Measurements from ENCODE around the gene SPDYE2B.
"Not testable (repeated sequence)": the region's sequence is repeated elsewhere in the genome, so short reads cannot be mapped to it uniquely, and the experiment has no call there.

SPDYE2B gene

DNA sequence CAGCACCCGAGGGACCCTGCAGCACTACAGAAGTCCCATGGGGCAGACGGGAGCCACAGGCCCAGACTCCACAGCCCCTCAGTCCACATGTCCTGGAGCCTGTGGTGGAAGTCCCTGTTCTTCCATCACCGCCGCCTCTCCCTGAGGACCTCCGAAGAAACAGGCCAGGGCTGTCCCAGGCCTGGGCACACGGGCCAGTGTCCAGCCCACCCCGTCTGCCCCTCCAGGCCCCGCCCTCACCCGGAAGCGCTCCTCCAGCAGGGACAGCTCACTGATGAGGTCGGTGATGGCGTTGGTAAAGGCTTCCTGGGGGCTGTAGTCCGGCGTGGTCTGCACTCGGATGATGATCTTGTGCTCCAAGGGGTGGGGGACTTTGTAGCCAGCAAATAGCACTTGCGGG lies 16.7 kb downstream of the SPDYE2B start:
- H3K18ac ChIP-seq (ENCODE audit: low read length); H4K91ac ChIP-seq (ENCODE audit: low read depth, low read length, poor library complexity); H3K4me1 ChIP-seq (ENCODE audit: control insufficient read depth in 2 of 2, insufficient read depth in 1 of 2, low read depth in 1 of 2, low read length in 2 of 2); H3K27ac ChIP-seq (replicated peaks; ENCODE audit: low read length); H4K8ac ChIP-seq (ENCODE audit: low read depth, low read length); H3K4me2 ChIP-seq (ENCODE audit: insufficient read depth, low read length, poor library complexity, severe bottlenecking); DNase-seq (ENCODE audit: low spot score); H2BK120ac ChIP-seq (ENCODE audit: low read depth, low read length); H2AK5ac ChIP-seq (ENCODE audit: low read depth, low read length); H3K27me3 ChIP-seq (ENCODE audit: control insufficient read depth in 3 of 3, insufficient read depth in 3 of 3, low read depth in 1 of 3, low read length in 3 of 3); H3K36me3 ChIP-seq (replicated peaks in 1 of 2; ENCODE audit: control insufficient read depth in 2 of 2, insufficient read depth in 2 of 2, low read length in 2 of 2); H3K4ac ChIP-seq (ENCODE audit: low read length); H2AFZ ChIP-seq (ENCODE audit: low read length); H3K9ac ChIP-seq (ENCODE audit: low read depth, low read length, poor library complexity); H2BK5ac ChIP-seq (ENCODE audit: low read length); H3K14ac ChIP-seq (ENCODE audit: low read length); H3K4me3 ChIP-seq (ENCODE audit: low read length in 2 of 2); H2BK15ac ChIP-seq (ENCODE audit: low read length); H3K23ac ChIP-seq (ENCODE audit: low read depth, low read length, poor library complexity); H3K9me3 ChIP-seq (replicated peaks in 1 of 2; ENCODE audit: control insufficient read depth in 2 of 2, insufficient read depth in 1 of 2, low read depth in 1 of 2, low read length in 2 of 2); H3K79me1 ChIP-seq (ENCODE audit: low read depth, low read length); H2BK12ac ChIP-seq (ENCODE audit: low read length): not testable (repeated sequence)
- no CpG with 5 or more reads among the region's 16 CpGs for whole genome bisulfite sequencing, 2 donors (ENCODE audit: extremely low coverage in 2 of 2, insufficient read length in 2 of 2, insufficient replicate concordance in 1 of 2)

- H2BK15ac ChIP-seq (ENCODE audit: low read length); H2BK120ac ChIP-seq (ENCODE audit: low read depth, low read length); H3K4me2 ChIP-seq (ENCODE audit: insufficient read depth, low read length, poor library complexity, severe bottlenecking); H2AK5ac ChIP-seq (ENCODE audit: low read depth, low read length); H3K4me3 ChIP-seq (ENCODE audit: low read length in 2 of 2); H3K4me1 ChIP-seq (ENCODE audit: control insufficient read depth in 2 of 2, insufficient read depth in 1 of 2, low read depth in 1 of 2, low read length in 2 of 2); H3K23ac ChIP-seq (ENCODE audit: low read depth, low read length, poor library complexity); H2AFZ ChIP-seq (ENCODE audit: low read length); H3K9ac ChIP-seq (ENCODE audit: low read depth, low read length, poor library complexity); H2BK5ac ChIP-seq (ENCODE audit: low read length); H3K14ac ChIP-seq (ENCODE audit: low read length); H3K4ac ChIP-seq (ENCODE audit: low read length); H3K27me3 ChIP-seq (ENCODE audit: control insufficient read depth in 3 of 3, insufficient read depth in 3 of 3, low read depth in 1 of 3, low read length in 3 of 3); H3K36me3 ChIP-seq (replicated peaks in 1 of 2; ENCODE audit: control insufficient read depth in 2 of 2, insufficient read depth in 2 of 2, low read length in 2 of 2); H3K27ac ChIP-seq (replicated peaks; ENCODE audit: low read length); H2BK12ac ChIP-seq (ENCODE audit: low read length); H3K79me1 ChIP-seq (ENCODE audit: low read depth, low read length); DNase-seq (ENCODE audit: low spot score); H4K91ac ChIP-seq (ENCODE audit: low read depth, low read length, poor library complexity); H4K8ac ChIP-seq (ENCODE audit: low read depth, low read length); H3K18ac ChIP-seq (ENCODE audit: low read length); H3K9me3 ChIP-seq (replicated peaks in 1 of 2; ENCODE audit: control insufficient read depth in 2 of 2, insufficient read depth in 1 of 2, low read depth in 1 of 2, low read length in 2 of 2): not testable (repeated sequence)
- WGBS, 2 donors (ENCODE audit: extremely low coverage in 2 of 2, insufficient read length in 2 of 2, insufficient replicate concordance in 1 of 2) = no CpG with 5 or more reads among the region's 14 CpGs
These were observed 17.4 kb downstream of the SPDYE2B start for GRCh38 chr7:102667523-102667922.

DNA sequence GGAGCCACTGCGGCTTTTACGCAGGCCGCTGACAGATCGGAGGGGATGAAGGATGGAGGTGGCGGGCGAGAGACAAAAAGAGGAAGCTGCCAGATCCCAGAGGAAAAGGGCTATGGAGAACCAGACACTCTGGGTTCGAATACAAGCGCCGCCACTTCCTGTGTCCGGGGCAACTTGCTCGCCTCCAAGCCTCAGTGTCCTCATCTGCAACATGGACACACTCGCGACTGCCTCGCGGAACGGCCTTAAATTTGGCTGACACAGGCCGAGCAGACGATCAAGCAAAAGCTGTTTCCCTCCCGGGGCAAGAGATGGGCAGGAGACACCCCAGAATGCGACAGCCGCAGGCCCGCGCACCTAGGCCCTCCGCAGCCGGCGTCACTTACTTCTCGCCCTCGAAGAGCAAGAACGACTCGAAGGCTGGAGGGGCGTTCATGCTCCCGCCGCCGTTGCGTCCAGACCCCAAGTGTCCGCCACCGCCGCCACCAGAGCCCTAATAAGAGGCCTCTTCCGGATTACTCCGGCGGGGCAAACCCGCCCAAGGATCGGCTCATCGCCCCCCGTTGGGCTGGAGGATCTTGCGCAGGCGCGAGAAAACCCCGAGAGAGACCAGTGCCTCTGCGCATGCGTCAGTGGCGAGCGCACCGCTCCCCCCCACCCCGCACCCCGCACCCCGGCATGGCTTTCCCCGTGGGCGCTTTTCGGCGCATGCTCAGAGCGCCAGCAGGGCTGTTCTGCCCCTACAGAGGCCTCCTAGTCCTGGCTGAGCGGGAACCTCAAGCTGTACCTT lies 21.2 kb downstream of the SPDYE2B start, which contains the start of gene POLR2J2:
Gene POLR2J2 (minus strand): TSS at position 498 of the 790 bp plus-strand sequence. CDS start 62 bp downstream, at position 436.
- H3K23ac ChIP-seq (ENCODE audit: low read depth, low read length, poor library complexity); H3K36me3 ChIP-seq (replicated peaks in 1 of 2; ENCODE audit: control insufficient read depth in 2 of 2, insufficient read depth in 2 of 2, low read length in 2 of 2); H4K91ac ChIP-seq (ENCODE audit: low read depth, low read length, poor library complexity); H3K79me1 ChIP-seq (ENCODE audit: low read depth, low read length); H3K4me2 ChIP-seq (ENCODE audit: insufficient read depth, low read length, poor library complexity, severe bottlenecking); H2AK5ac ChIP-seq (ENCODE audit: low read depth, low read length); H3K14ac ChIP-seq (ENCODE audit: low read length); H3K9me3 ChIP-seq (replicated peaks in 1 of 2; ENCODE audit: control insufficient read depth in 2 of 2, insufficient read depth in 1 of 2, low read depth in 1 of 2, low read length in 2 of 2); H2BK120ac ChIP-seq (ENCODE audit: low read depth, low read length); H2BK12ac ChIP-seq (ENCODE audit: low read length); H3K18ac ChIP-seq (ENCODE audit: low read length); H3K27ac ChIP-seq (replicated peaks; ENCODE audit: low read length); H2BK15ac ChIP-seq (ENCODE audit: low read length); H3K4me1 ChIP-seq (ENCODE audit: control insufficient read depth in 2 of 2, insufficient read depth in 1 of 2, low read depth in 1 of 2, low read length in 2 of 2); H3K27me3 ChIP-seq (ENCODE audit: control insufficient read depth in 3 of 3, insufficient read depth in 3 of 3, low read depth in 1 of 3, low read length in 3 of 3); H2BK5ac ChIP-seq (ENCODE audit: low read length); H3K9ac ChIP-seq (ENCODE audit: low read depth, low read length, poor library complexity); H4K8ac ChIP-seq (ENCODE audit: low read depth, low read length); H3K4ac ChIP-seq (ENCODE audit: low read length): not testable (repeated sequence)
- WGBS, 2 donors (ENCODE audit: extremely low coverage in 2 of 2, insufficient read length in 2 of 2, insufficient replicate concordance in 1 of 2) = no CpG with 5 or more reads among the region's 63 CpGs
- DNase-seq (ENCODE audit: low spot score) = peak; percentile 0
- Histone ChIP-seq H3K4me3 (ENCODE audit: low read length in 2 of 2) (peak within 1 kb of the TSS in 1 of 2 donors; percentile 51), H2AFZ (ENCODE audit: low read length) (peak within 1 kb of the TSS; percentile 53)

DNA sequence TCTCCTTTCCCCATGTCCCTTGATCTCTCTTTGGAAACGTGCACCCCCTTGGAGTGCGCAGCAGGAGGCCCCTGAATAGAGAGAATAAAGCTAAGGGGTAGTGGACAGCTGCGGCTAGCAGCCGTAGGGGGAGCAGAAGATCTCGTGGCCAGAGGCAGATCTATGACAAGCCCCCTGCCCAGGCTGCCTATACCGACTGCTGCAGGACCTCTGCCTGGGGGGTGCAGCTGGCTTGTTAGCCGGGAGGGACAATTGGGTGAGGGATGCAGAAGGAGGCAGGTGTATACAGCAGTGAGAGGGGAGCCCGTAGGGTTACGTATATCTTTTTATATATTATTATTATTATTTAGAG lies 21.8 kb downstream of the SPDYE2B start:
- not testable (repeated sequence) for H2BK12ac ChIP-seq (ENCODE audit: low read length); H4K91ac ChIP-seq (ENCODE audit: low read depth, low read length, poor library complexity); H3K27ac ChIP-seq (replicated peaks; ENCODE audit: low read length); H2BK15ac ChIP-seq (ENCODE audit: low read length); H3K18ac ChIP-seq (ENCODE audit: low read length); H3K79me1 ChIP-seq (ENCODE audit: low read depth, low read length); H3K27me3 ChIP-seq (ENCODE audit: control insufficient read depth in 3 of 3, insufficient read depth in 3 of 3, low read depth in 1 of 3, low read length in 3 of 3); H2BK5ac ChIP-seq (ENCODE audit: low read length); DNase-seq (ENCODE audit: low spot score); H3K4ac ChIP-seq (ENCODE audit: low read length); H3K4me1 ChIP-seq (ENCODE audit: control insufficient read depth in 2 of 2, insufficient read depth in 1 of 2, low read depth in 1 of 2, low read length in 2 of 2); H3K23ac ChIP-seq (ENCODE audit: low read depth, low read length, poor library complexity); H3K9me3 ChIP-seq (replicated peaks in 1 of 2; ENCODE audit: control insufficient read depth in 2 of 2, insufficient read depth in 1 of 2, low read depth in 1 of 2, low read length in 2 of 2); H2BK120ac ChIP-seq (ENCODE audit: low read depth, low read length); H4K8ac ChIP-seq (ENCODE audit: low read depth, low read length); H3K4me3 ChIP-seq (ENCODE audit: low read length in 2 of 2); H2AK5ac ChIP-seq (ENCODE audit: low read depth, low read length); H3K14ac ChIP-seq (ENCODE audit: low read length); H3K4me2 ChIP-seq (ENCODE audit: insufficient read depth, low read length, poor library complexity, severe bottlenecking); H3K36me3 ChIP-seq (replicated peaks in 1 of 2; ENCODE audit: control insufficient read depth in 2 of 2, insufficient read depth in 2 of 2, low read length in 2 of 2); H3K9ac ChIP-seq (ENCODE audit: low read depth, low read length, poor library complexity)
- peak overlapping the region; percentile 45 for H2AFZ ChIP-seq (ENCODE audit: low read length)
- WGBS, 2 donors (ENCODE audit: extremely low coverage in 2 of 2, insufficient read length in 2 of 2, insufficient replicate concordance in 1 of 2) = no CpG with 5 or more reads among the region's 9 CpGs

Measured in neuronal stem cell (in vitro differentiated cells).